Mammary epithelial cell (primary cell): ENCODE results near the gene GMPR2.

Experiments used
- CTCF ChIP-seq, 2 donors: IDR thresholded peaks in 1 of 2; conservative IDR thresholded peaks in 1 of 2; 2 replicates each; pipeline ENCODE4 v1.5.1; 2011 to 2012; ENCODE audit warnings: inconsistent platforms in 2 of 2, low read length in 2 of 2, mild to moderate bottlenecking in 2 of 2, control low read depth in 1 of 2, low read depth in 1 of 2; ENCODE audit not compliant: insufficient read depth in 1 of 2; ENCODE audit errors: extremely low read depth in 1 of 2
- EZH2 ChIP-seq: IDR thresholded peaks from 2 replicates; pipeline ENCODE4 v1.6.1; 2012; ENCODE audit warnings: low read length, inconsistent platforms, borderline replicate concordance

- TF ChIP-seq CTCF (conservative IDR thresholded peaks at IDR 0.05 in 1 of 2, IDR thresholded peaks at IDR 0.05 in 1 of 2; ENCODE audit: extremely low read depth in 1 of 2, insufficient read depth in 1 of 2, low read depth in 1 of 2, low read length in 2 of 2) (no peak), EZH2 (no peak)
Observed at GRCh38 chr14:24259282-24260025, 26.7 kb downstream of the GMPR2 start.
